HG03039 (cell line): ENCODE data around the gene PPP1R15B.

Experiments used
- ATAC-seq: cut with Tn5 transposase; IDR thresholded peaks from one replicate; pipeline ENCODE4 v1.9.1; 2021; ENCODE audit warnings: mild to moderate bottlenecking, moderate library complexity; ENCODE audit not compliant: unreplicated experiment

The PPP1R15B gene

GRCh38 chr1:204401730-204402129, 9.9 kb downstream of the PPP1R15B start:
- no peak for ATAC-seq

GRCh38 chr1:204400882-204401510, 10.6 kb downstream of the PPP1R15B start:
- no peak for ATAC-seq

- no peak for ATAC-seq
These were observed 13.2 kb downstream of the PPP1R15B start for GRCh38 chr1:204398197-204399125.

GRCh38 chr1:204396015-204396583, 15.5 kb downstream of the PPP1R15B start:
- ATAC-seq, result no peak

- no peak for ATAC-seq
These were observed 20.0 kb downstream of the PPP1R15B start for GRCh38 chr1:204391629-204392028.

GRCh38 chr1:204390751-204391466, 20.7 kb downstream of the PPP1R15B start:
- no peak for ATAC-seq

GRCh38 chr1:204385727-204386126, 25.9 kb downstream of the PPP1R15B start:
- ATAC-seq, result no peak

GRCh38 chr1:204384636-204385352, 26.8 kb downstream of the PPP1R15B start:
- ATAC-seq, result no peak

DNA sequence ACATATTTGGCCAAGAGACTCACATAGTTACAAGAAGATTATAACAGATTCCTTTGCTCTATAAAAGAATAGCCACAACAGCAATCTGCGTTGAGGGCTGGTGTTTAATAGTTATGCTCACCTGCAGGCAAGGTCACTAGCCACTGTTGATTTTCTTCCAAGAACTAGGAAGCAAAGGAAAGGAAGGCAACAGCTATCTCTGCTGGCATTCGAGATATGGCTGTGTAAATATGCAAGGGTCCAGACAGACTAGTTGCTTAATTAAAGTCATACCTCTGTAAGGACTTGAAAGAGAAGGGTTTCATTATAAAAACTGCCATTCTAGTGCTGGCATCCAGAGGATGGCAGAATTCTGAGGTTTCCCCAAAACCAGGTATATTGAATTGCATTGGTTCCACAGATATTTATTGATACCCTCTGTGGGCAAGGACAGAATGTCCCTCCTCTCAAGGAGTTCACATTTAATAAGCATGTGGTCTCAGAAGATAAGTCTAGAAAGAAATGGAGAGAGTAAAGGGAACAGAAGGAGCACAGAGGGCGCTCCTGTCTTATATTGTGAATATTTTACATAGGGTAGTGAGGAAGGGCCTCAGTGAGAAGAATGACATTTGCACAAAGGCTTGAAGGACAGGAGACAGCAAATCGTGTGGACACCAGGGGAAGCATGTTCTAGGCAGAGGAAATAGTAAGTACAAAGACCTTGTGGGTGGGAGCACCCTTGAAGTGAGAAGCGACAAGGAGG, 28.3 kb downstream of the PPP1R15B start:
- no peak for ATAC-seq

GRCh38 chr1:204382714-204383083, 28.9 kb downstream of the PPP1R15B start:
- no peak for ATAC-seq

- ATAC-seq, result no peak
These were observed 31.3 kb downstream of the PPP1R15B start for GRCh38 chr1:204380293-204380831.

- no peak for ATAC-seq
These were observed 33.6 kb downstream of the PPP1R15B start for GRCh38 chr1:204377800-204378668.

DNA sequence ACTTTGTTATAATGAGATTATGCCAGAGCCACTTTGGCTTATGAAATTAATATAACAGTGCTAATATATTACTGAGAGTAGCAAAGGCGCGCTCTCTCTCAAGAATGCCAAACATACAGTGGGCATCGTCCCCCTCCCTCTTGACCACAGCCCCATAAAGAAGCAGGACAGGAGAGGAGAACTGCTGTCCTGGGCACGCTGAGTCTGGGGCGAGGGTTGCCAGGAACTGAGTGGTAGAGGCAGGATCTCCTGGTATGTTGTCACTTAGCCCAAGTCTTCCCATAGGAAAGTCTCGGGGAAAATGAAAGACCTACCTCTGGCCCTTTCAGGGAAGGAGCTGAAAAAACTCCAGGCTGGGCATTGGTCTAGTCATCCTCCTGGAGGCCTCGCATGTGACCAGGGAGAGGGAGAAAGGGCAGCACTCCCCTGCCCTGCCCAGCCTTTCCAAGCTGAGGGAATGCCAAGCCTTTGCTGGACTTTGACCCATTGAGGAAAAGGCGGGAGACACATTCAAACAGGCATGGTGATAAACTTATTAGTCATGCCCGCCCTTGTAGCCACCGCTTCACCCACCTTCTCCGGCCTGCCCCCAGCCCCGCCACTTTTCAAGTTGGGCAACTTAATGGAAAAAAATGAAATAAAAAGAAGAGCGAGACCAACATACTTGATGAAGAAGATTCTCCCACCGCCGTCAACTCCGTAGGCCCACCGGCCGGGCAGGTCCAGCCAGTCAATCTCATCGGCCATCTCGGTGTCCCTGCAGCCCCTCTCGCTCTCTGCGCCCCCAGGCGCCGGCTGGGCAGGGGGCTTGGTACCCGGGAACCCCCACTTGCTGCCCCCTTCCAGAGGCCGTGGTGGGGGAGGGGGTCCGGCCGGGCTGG, 34.5 kb downstream of the PPP1R15B start:
- no peak for ATAC-seq

DNA sequence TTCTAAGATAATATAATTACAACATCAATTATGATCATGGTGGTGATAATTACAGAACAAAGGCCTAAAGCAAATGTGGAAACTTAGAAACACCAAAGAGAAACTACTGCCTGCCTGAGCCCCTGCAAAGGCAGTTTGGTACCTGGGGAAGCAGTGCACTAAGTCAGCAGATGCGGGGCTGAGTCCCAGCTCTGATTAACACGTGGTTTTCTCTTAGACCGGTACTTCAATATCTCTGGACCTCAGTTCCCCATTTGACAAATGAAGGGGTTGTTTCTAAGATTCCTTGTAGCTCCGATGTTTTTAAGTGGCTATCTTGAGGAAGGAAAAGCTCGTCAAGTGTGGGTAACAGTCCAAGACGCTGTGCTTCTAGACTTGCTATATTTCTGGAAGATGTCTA, 35.2 kb downstream of the PPP1R15B start:
- ATAC-seq, result no peak

DNA sequence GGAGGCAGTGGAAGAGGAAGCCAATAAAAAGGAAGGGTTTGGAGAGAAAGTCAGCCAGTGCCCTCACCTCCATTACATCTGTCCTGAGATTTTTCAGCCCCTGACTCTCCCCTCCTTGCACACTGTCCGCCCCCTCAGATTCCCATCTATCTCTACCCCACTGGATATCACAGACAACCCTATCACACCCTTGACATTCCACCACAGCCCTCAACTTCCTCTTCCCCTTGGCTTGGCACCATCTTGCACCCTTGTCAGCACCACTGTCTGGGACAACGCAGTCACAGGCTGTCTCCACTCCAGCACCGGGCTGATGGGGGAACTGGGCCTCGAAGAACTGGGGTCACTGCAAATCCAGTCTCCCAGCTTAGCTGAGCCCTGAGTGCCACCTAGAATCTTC, 37.7 kb downstream of the PPP1R15B start:
- no peak for ATAC-seq

GRCh38 chr1:204370176-204370575, 41.4 kb downstream of the PPP1R15B start:
- ATAC-seq, result no peak

DNA sequence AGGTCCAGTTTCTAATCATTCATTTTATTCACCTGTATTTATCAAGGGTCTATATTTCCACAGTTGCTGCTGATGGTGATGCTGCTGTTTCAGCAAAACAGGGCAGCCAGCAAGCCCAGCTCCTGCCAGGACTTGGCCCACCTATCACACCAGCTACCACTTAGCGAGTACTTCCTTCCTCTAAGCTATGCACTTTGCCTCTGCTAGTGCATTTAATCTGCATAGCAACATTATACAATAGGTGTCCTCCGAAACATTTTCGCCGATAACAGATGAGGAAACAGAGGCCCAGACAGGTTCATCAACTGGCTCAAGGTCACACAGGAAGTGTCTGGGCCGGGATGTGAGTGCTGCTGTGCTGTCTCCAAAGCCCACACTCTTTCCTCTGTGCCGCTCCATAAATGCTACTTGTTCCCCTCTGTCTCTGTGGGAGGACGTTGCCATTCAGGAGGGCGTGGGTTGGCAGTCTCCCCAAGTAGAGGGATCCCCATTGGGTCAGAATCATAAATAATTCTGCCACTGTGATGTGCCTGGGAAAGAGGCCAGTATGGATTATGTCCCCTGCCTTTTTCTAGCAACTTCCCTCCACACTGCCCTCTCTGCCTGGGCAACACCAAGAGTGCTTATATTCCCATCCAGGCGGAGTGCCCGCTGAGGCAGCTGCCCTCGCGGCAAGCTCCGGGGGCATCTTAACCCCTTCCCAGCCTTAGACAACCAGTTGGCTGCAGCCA, 42.5 kb downstream of the PPP1R15B start:
- no peak for ATAC-seq
